NCI-H526 (cell line): Measurements from ENCODE around the gene PLA2G2D.
"Not testable (repeated sequence)": the region's sequence is repeated elsewhere in the genome, so short reads cannot be mapped to it uniquely, and the experiment has no call there.

Source experiments
- DNase-seq, 2 experiments: peaks; one replicate each; lab custom pipeline; 2025; lab: John Stamatoyannopoulos, UW

The PLA2G2D gene

DNA sequence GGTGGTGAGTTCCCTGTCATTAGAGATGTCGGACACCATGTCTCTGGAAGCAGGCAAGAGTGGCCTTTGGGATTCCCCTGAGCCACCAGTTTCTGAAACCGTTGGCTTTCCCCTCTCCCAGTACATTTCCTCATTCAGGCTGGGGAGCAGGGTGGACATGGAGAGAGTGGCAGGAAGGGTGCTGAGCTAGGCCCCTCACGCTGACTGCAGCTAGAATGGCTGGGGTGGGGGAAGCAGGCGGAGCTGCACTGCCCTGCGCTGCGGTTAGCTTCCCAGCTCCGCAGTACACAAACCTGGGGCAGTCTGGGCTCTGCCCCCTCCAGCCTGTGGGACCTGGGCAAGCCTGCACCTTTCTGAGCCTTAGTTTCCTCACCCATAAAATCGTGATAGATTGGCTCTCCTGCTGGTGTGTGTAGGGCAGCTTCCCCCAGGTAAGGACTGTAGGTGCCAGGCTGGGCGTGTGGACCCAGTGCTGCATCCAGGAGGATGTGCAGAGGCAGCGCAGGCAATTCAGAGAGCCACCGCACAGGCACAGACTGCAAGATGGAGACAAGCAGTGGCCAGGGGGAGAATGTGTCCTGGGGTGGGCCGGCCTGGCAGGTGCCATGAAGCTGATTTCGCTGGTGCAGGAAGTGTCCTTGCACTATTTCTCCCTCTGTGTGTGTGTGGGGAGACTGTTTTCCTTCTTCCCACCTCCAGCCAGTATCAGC is 22.8 kb upstream of the PLA2G2D start:
- DNase-seq: no peak

DNA sequence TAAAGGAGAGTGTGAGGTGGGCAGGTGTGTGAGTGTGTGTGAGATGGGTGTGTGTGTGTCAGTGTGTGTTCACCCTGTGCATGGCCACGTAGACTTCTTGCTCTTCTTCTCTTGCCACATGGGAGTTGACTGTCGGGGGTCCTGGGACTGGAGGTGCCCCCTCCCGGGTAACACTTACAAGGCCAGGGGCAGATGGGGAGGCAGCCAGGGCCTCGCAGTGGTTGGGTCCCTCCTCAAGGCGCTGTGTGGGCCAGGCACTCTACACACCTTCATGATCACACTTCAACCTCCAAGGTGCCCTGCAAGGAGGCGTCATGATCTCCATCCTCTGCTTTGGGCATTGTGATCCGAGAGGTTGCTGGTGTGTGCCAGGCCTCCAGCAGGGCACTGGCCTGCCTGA is 22.1 kb upstream of the PLA2G2D start:
- no peak for DNase-seq

DNA sequence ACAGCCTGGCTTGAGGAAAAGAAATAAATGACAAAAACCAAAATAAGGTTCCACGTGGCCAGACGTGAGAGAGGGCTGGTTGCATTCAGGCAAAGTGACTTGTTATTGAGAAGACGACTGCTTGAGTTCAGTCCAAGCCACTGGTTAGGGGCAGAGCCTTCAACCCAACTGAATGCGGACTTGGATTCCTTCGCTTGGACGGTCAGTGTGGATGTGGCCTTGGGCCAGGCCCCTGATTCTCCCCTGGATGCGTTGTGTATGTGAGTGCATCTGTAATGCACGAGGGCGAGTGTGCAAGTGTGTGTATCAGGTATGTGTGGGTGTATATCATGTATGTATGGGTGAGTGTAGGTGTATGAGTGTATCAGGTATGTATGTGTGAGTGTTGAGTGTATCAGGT is 21.7 kb upstream of the PLA2G2D start:
- DNase-seq: no peak

DNA sequence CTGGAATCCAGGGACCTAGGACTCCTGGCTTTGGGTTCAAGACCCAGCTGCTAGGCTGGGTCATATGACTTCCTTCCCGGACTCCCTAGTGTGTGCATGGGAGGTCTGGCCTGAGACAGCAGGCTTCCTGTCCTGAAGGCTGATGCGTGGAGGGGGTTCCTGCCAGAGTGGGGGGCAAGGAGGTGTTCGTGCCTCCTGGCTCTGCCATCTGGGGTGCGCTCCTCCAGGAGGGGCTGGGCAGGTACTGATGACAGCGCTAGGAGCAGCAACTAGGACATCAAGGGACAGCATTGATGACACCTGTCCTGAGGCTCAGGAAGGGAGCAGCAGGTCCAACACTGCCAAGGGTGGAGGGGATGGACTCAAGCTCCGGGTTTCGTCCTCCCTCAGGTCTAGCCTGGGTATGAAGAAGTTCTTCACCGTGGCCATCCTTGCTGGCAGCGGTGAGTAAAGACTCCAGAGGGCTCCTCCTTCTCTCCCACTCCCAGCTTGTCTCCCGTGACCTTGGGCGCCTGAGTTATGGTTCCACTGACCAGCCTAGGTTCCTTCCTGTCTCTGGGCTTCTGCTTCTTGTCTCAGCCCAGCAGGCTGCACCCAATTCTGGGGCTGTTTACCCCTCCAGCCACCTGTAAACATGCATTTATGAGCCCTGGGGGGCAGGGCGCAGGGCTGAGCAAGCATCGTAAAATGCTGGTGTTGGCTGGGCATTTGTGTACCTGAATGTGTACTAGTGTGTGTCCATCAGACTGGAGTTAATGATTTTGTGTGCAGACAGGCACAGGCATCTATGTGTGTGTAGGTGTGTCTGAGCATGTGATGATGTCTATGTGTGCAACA is 20.7 kb upstream of the PLA2G2D start:
- DNase-seq: no peak

- no peak for DNase-seq
These were observed 19.7 kb upstream of the PLA2G2D start, which contains the start of gene PLA2G2F for GRCh38 chr1:20138961-20139550. Gene PLA2G2F (plus strand): TSS chr1:20139323. CDS start chr1:20139428, 105 bp downstream.

GRCh38 chr1:20138346-20138745 is 19.0 kb upstream of the PLA2G2D start:
- DNase-seq: no peak

DNA sequence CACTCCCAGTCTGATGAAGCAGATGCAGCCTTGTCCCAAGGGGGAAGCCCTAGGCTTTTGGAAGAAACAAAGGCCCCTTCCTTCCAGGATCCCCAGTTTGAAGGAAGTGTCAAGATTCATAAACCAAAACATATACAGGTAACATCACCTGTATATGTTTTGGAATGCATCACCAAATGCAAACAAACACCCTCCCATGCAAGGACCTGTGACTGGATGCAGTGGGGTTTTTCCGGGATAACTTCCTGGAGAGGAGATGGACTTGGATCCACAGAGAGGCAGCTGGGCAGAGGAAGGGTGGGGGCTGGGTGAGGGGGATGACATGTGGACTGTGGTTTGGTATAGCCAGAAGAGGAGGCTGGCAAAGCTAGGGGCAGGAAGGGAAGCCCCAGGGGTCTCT is 18.3 kb upstream of the PLA2G2D start:
- no peak for DNase-seq

- DNase-seq: no peak
These were observed 17.7 kb upstream of the PLA2G2D start for GRCh38 chr1:20137055-20137454.

GRCh38 chr1:20136249-20136648 is 16.9 kb upstream of the PLA2G2D start:
- no peak for DNase-seq

- DNase-seq: no peak
These were observed 15.7 kb upstream of the PLA2G2D start for GRCh38 chr1:20134995-20135394.

- not testable (repeated sequence) for DNase-seq
These were observed 11.2 kb upstream of the PLA2G2D start for GRCh38 chr1:20130518-20130917.

DNA sequence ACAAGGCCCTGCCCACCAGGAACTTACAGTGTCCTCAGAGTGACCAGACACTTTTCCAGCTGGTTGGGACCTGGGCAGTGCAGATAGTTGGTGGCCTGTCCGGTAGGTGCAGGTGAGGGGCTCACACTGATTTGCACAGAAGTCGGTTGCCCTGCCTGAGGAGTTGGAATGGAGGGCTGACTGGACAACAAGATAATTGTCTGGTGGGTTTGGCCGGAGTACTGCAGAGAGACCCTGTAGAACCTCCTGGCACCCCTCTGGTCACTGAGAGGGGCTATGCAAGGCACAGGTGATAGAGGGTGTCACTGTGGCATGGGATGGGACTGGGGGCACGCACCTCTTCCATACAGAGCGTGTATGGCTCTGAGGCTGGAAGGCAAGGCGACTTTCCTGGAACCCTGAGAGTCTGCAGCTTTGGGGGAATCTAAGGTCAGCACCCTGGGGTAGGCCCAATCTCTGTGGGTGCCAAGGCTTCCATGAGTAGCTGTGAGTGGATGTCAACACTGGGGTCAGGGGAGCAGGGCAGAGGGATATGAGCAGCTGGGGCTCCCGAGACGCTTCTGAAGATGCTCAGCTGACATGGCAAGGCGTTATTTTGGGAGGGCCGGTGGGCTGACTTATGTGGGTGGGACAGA is 7.6 kb upstream of the PLA2G2D start:
- DNase-seq: no peak

DNA sequence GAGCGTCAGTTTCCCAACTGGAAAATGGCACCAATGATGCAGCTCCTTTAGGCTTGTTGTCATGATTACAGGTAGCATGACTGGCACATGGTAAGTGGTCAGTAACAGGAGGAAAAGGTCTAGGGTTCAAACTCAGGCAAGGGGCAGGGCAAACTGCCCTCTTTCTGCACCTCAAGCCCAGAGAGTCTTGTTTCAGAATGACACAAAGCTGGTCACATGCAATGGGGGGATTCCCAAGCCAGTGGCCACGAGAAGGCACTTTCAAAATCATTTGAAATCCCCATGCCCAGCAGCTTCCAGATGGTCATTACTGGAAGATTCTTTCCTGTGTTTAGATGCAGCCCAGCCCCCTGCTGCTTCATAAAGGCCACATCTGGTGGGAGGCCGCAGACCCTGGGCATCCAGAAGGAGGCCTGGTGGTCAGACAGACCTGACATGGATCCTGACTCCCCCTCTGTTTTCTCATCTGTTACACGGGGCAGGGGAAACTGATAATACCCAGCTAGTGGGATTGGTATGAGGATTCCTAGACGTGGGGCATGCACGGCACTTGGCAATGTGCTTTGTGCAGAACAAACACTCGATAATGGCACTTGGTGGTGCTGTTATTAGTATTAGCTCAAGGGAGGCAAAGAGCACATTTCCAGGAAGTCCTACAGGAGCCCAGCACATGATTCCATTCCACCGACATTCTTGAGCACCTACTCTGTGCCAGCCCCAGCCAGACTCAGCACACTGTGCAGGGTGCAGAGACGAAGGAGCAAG is 6.9 kb upstream of the PLA2G2D start:
- DNase-seq: no peak

DNA sequence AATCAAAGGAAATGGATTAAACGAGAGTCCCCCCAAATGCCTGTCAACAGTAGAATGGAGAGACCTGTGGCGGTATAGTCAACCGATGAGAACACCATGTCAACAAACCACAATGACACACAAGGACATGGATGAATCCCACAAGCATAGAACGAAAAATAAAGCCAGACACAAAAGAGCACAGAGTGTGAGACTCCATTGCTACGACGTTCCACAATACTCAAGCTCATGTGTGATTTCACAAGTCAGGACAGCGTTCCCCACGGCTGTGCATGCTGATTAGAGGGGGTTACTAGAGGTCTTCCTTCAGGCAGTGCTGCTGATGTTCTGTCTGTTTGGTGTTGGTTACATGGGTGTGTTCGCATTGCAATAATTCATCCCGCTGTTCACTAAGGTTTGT is 5.8 kb upstream of the PLA2G2D start:
- no peak for DNase-seq

- no peak for DNase-seq
These were observed 5.2 kb upstream of the PLA2G2D start for GRCh38 chr1:20124456-20125057.

DNA sequence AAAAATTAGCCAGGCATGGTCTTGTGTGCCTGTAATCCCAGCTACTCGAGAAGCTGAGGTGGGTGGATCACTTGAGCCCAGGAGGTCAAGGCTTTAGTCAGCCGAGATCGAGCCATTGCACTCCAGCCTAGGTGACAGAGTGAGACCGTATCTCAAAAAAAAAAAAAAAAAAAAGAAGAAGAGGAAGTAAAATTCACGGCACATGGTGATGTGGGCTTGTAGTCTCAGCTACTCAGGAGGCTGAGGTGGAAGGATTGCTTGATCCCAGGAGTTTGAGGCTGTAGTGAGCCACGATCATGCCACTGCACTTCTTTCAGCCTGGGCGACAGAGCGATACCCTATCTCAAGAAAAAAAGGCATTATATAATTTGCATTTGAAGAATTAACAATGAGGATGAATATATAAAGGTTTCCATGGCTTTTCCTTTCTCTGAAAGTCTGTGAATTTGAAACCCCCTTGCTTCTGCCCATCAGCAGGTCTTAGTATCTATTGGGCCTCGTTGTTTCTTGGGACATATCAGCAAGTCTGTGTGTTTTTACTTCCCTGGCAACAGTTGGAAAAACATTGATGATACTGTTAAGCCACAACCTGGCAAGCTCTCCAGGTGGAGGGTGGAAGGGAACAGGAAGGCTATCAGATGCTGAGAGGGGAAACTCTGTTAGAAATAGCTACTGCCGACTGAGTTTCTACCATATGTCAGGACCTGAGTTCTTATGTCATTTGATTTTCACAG is 4.6 kb upstream of the PLA2G2D start:
- no peak for DNase-seq

DNA sequence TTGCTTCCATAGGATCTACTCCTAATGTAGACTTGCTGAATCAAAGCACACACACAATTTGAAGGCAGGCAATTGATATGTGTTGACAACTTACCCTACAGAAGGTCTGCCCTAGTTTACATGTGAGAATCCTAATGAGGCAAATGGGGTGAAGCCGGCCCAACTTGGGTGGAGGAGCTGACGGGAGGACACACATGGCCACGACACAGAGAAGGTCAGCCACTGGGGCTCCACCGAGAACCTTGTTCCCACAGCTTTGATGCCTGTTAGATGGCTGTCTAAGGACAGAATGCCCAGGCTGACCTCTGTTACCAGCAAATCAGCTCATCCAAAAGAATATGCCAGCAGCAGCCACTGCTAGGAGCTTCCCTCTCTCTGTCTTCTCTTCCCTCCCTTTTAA is 1.5 kb upstream of the PLA2G2D start:
- DNase-seq: no peak

DNA sequence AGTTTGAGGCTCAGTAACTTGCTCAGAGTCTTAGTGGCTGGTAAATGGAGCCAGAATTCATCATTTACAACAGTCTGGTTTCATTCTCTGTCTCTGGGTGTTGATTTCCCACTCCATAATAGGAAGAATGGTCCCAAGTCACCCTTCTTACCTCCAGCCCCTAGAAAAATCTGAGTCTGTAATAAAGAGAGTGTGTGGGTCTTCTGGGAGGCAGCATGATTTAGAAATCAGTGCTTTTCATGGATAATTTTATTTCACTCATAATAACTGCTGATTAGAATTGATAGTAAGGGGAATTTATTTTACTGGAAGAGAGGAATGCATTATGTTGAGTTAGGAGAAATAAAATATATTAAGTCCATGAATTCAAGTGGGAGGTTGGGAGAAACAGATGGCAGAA is 2.1 kb downstream of the PLA2G2D start:
- no peak for DNase-seq

GRCh38 chr1:20115916-20116315 is 3.4 kb downstream of the PLA2G2D start:
- DNase-seq: no peak

GRCh38 chr1:20115479-20115878 is 3.9 kb downstream of the PLA2G2D start:
- DNase-seq: no peak
